Ascending aorta (tissue), 2 donors: ENCODE measurements around the gene C19orf47. TPM values are rescaled to one million over a fixed set of nuclear protein-coding genes. Genes with fewer than 3 reads are reported as not detected.

Source experiments
- DNase-seq, 2 donors: peaks; one replicate each; pipeline ENCODE4 v3.0.0-alpha.2; 2019; ENCODE audit warnings: low spot score in 2 of 2
- H3K27ac ChIP-seq, 2 donors: fragments of 200-600 bp; sonication (generic); one replicate each; pipeline ENCODE4 v1.5.1; 2016 to 2017; ENCODE audit warnings: mild to moderate bottlenecking in 1 of 2
- H3K27me3 ChIP-seq: fragments of 200-600 bp; sonication (generic); one replicate; pipeline ENCODE4 v1.5.1; 2017
- H3K36me3 ChIP-seq, 2 donors: fragments of 200-600 bp; sonication (generic); one replicate each; pipeline ENCODE4 v1.5.1; 2016
- H3K4me1 ChIP-seq, 2 donors: fragments of 200-600 bp; sonication (generic); one replicate each; pipeline ENCODE4 v1.5.1; 2016 to 2017; ENCODE audit warnings: mild to moderate bottlenecking in 1 of 2
- H3K4me3 ChIP-seq, 2 donors: fragments of 200-600 bp; sonication (generic); one replicate each; pipeline ENCODE4 v1.5.1; 2016 to 2017; ENCODE audit warnings: mild to moderate bottlenecking in 1 of 2
- H3K9me3 ChIP-seq, 2 donors: fragments of 200-600 bp; sonication (generic); one replicate each; pipeline ENCODE4 v1.5.1; 2016
- CTCF ChIP-seq, 3 experiments: fragments of 200-600 bp in 2 of 3; fragments of 450-650 bp in 1 of 3; sonication (generic) in 2 of 3; IDR thresholded peaks; one replicate each; pipeline ENCODE4 v1.5.1; 2016 to 2019; ENCODE audit warnings: antibody characterized with exemption in 3 of 3, mild to moderate bottlenecking in 1 of 3, moderate library complexity in 1 of 3
- intact Hi-C: fragments of 100-400 bp; cut with DNase I; formaldehyde crosslinking; loops from one replicate; pipeline ENCODE4 v1.15.1; 2023
- total RNA-seq: library from RNA; depleted of rRNA; stranded (reverse); fragments of >200 nt; gene quantifications from one replicate; pipeline ENCODE4 v1.1.0, GENCODE V29; 2016

C19orf47 gene
- total RNA-seq, 1 donor from 2014 or later = 10.4 TPM

GRCh38 chr19:40379446-40380198, 31.4 kb upstream of the C19orf47 start:
- no peak for TF ChIP-seq CTCF (IDR thresholded peaks at IDR 0.05)
- Histone ChIP-seq H3K27me3 (no peaks in the 10 kb centered on the region), H3K9me3 (no peaks in the 10 kb centered on the region), H3K36me3 (peaks cover 31 to 45% of the 10 kb centered on the region in 2 donors), H3K4me1 (no peaks in the 10 kb centered on the region), H3K27ac (no peak overlapping the region), H3K4me3 (no peak overlapping the region)
- intact Hi-C loops = no loop called here
- DNase-seq = no peak

GRCh38 chr19:40378509-40378908, 30.3 kb upstream of the C19orf47 start:
- Histone ChIP-seq H3K27ac (no peak overlapping the region), H3K4me3 (no peak overlapping the region), H3K27me3 (no peaks in the 10 kb centered on the region), H3K36me3 (peaks cover 39 to 56% of the 10 kb centered on the region in 2 donors), H3K4me1 (no peaks in the 10 kb centered on the region), H3K9me3 (no peaks in the 10 kb centered on the region)
- DNase-seq = no peak
- no peak for TF ChIP-seq CTCF (IDR thresholded peaks at IDR 0.05)
- intact Hi-C loops = no loop called here

DNA sequence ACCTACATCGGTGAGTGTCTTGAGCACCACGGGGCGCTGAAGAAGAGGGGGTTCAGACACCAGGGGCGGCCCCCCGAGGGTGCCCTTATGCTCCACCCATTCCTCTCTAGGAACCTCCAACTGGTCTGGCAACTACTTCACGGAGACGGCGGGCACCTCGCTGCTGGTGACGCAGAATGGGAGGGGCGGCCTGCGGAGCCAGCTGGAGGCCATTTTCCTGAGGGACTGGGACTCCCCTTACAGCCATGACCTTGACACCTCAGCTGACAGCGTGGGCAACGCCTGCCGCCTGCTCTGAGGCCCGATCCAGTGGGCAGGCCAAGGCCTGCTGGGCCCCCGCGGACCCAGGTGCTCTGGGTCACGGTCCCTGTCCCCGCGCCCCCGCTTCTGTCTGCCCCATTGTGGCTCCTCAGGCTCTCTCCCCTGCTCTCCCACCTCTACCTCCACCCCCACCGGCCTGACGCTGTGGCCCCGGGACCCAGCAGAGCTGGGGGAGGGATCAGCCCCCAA, 29.7 kb upstream of the C19orf47 start:
- TF ChIP-seq CTCF (IDR thresholded peaks at IDR 0.05) = no peak
- no peaks in the 10 kb centered on the region for H3K4me1 ChIP-seq
- H3K27me3 ChIP-seq = no peaks in the 10 kb centered on the region
- H3K4me3 ChIP-seq = no peak overlapping the region
- no peak for DNase-seq
- H3K9me3 ChIP-seq = no peaks in the 10 kb centered on the region
- peaks cover 45 to 61% of the 10 kb centered on the region in 2 donors for H3K36me3 ChIP-seq
- intact Hi-C loops = no loop called here
- no peak overlapping the region for H3K27ac ChIP-seq

- DNase-seq = no peak
- Histone ChIP-seq H3K9me3 (no peaks in the 10 kb centered on the region), H3K4me3 (no peak overlapping the region), H3K27ac (no peak overlapping the region), H3K27me3 (no peaks in the 10 kb centered on the region), H3K36me3 (peaks cover 58 to 76% of the 10 kb centered on the region in 2 donors), H3K4me1 (no peaks in the 10 kb centered on the region)
- no peak for TF ChIP-seq CTCF (IDR thresholded peaks at IDR 0.05)
- intact Hi-C loops = no loop called here
These were observed 28.2 kb upstream of the C19orf47 start for GRCh38 chr19:40376286-40376862.

DNA sequence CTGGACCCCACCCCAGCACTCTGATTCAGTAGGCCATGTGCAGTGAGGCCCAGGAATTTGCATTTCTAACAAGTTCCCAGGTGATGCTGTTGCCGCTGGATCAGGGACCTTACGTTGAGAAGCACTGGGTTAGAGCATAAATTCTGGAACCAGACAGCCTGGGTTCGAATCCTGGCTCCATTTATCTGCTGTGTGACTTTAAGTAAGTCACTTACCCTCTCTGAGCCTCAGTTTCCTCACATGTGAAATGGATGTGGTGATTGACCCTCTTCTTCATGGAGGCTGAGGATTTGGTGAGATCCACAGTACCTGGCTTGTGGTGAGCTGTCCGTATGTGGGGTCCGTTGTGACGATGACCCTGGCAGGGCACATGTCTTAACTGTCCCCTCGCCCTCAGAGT, 25.9 kb upstream of the C19orf47 start:
- no peak for TF ChIP-seq CTCF (IDR thresholded peaks at IDR 0.05)
- intact Hi-C loops = no loop called here
- Histone ChIP-seq H3K27ac (no peak overlapping the region), H3K27me3 (no peaks in the 10 kb centered on the region), H3K9me3 (no peaks in the 10 kb centered on the region), H3K4me1 (no peaks in the 10 kb centered on the region), H3K36me3 (peaks cover 61 to 89% of the 10 kb centered on the region in 2 donors), H3K4me3 (no peak overlapping the region)
- DNase-seq = no peak
